ENCODE data around the gene FGF14.

Gene FGF14

GRCh38 chr13:101935828-101936227 is 466.0 kb downstream of the FGF14 start:
- in situ Hi-C loops (cut with HindIII; ENCODE audit: low sequenced_read_pairs) = no loop called here
- no peak overlapping the region for H3K4me3 ChIP-seq (ENCODE audit: low read depth, low read length)
- no peak for TF ChIP-seq CTCF (IDR thresholded peaks at IDR 0.05; ENCODE audit: low read depth, low read length, missing control alignments)
- DNase-seq (ENCODE audit: low read depth) = no peak

GRCh38 chr13:101931186-101931585 is 470.7 kb downstream of the FGF14 start:
- no peak for TF ChIP-seq CTCF (IDR thresholded peaks at IDR 0.05; ENCODE audit: low read depth, low read length, missing control alignments)
- in situ Hi-C loops (cut with HindIII; ENCODE audit: low sequenced_read_pairs) = no loop called here
- H3K4me3 ChIP-seq (ENCODE audit: low read depth, low read length) = no peak overlapping the region
- no peak for DNase-seq (ENCODE audit: low read depth)

GRCh38 chr13:101930331-101930730 is 471.5 kb downstream of the FGF14 start:
- in situ Hi-C loops (cut with HindIII; ENCODE audit: low sequenced_read_pairs) = no loop called here
- H3K4me3 ChIP-seq (ENCODE audit: low read depth, low read length) = no peak overlapping the region
- TF ChIP-seq CTCF (IDR thresholded peaks at IDR 0.05; ENCODE audit: low read depth, low read length, missing control alignments) = no peak
- no peak for DNase-seq (ENCODE audit: low read depth)

GRCh38 chr13:101925731-101926130 is 476.1 kb downstream of the FGF14 start:
- TF ChIP-seq CTCF (IDR thresholded peaks at IDR 0.05; ENCODE audit: low read depth, low read length, missing control alignments) = no peak
- H3K4me3 ChIP-seq (ENCODE audit: low read depth, low read length) = no peak overlapping the region
- in situ Hi-C loops (cut with HindIII; ENCODE audit: low sequenced_read_pairs) = no loop called here
- DNase-seq (ENCODE audit: low read depth) = no peak

GRCh38 chr13:101919541-101920181 is 482.2 kb downstream of the FGF14 start:
- DNase-seq (ENCODE audit: low read depth) = no peak
- in situ Hi-C loops (cut with HindIII; ENCODE audit: low sequenced_read_pairs) = loop anchor here (10.0 kb wide), 1 partner anchor 775 kb away; no protein-coding TSS in a partner anchor
- TF ChIP-seq CTCF (IDR thresholded peaks at IDR 0.05; ENCODE audit: low read depth, low read length, missing control alignments) = peak; percentile 36
- peak overlapping the region; percentile 46 for H3K4me3 ChIP-seq (ENCODE audit: low read depth, low read length)

GRCh38 chr13:101917833-101918661 is 483.8 kb downstream of the FGF14 start:
- TF ChIP-seq CTCF (IDR thresholded peaks at IDR 0.05; ENCODE audit: low read depth, low read length, missing control alignments) = no peak
- in situ Hi-C loops (cut with HindIII; ENCODE audit: low sequenced_read_pairs) = loop anchor here (10.0 kb wide), 1 partner anchor 773 kb away; no protein-coding TSS in a partner anchor
- no peak overlapping the region for H3K4me3 ChIP-seq (ENCODE audit: low read depth, low read length)
- no peak for DNase-seq (ENCODE audit: low read depth)

All from astrocyte of the cerebellum (primary cell).